ENCODE results near the gene PTGR3.
A peak's percentile ranks its signal among the peaks of the same experiment; 100 is the strongest.

Gene PTGR3

GRCh38 chr18:75208836-75209128 lies 157 bp downstream of the PTGR3 start:
- no peak for TF ChIP-seq CTCF (IDR thresholded peaks at IDR 0.05; ENCODE audit: low read depth, low read length)
- TF ChIP-seq POLR2A (IDR thresholded peaks at IDR 0.05; ENCODE audit: extremely low read depth, insufficient read length), result peak; percentile 44
- no peak for DNase-seq (ENCODE audit: low read depth)
- peak overlapping the region; percentile 65 for H3K4me3 ChIP-seq (ENCODE audit: low read depth, low read length)

GRCh38 chr18:75208155-75208835 lies 644 bp downstream of the PTGR3 start:
- TF ChIP-seq CTCF (IDR thresholded peaks at IDR 0.05; ENCODE audit: low read depth, low read length), result no peak
- no peak for TF ChIP-seq MYC (IDR thresholded peaks at IDR 0.05; ENCODE audit: low read depth, low read length)
- peak; percentile 47 for TF ChIP-seq MAX (IDR thresholded peaks at IDR 0.05; ENCODE audit: low read depth, low read length)
- DNase-seq (ENCODE audit: low read depth), result peak; percentile 75
- peak overlapping the region; percentile 65 for H3K4me3 ChIP-seq (ENCODE audit: low read depth, low read length)

GRCh38 chr18:75207310-75208154 lies 1.4 kb downstream of the PTGR3 start:
- no peak for TF ChIP-seq CTCF (IDR thresholded peaks at IDR 0.05; ENCODE audit: low read depth, low read length)
- no peak for TF ChIP-seq MAX (IDR thresholded peaks at IDR 0.05; ENCODE audit: low read depth, low read length)
- no peak for TF ChIP-seq MYC (IDR thresholded peaks at IDR 0.05; ENCODE audit: low read depth, low read length)
- no peak for TF ChIP-seq POLR2A (IDR thresholded peaks at IDR 0.05; ENCODE audit: extremely low read depth, insufficient read length)
- H3K4me3 ChIP-seq (ENCODE audit: low read depth, low read length), result peak overlapping the region; percentile 65
- DNase-seq (ENCODE audit: low read depth), result peak; percentile 50

GRCh38 chr18:75206452-75207309 lies 2.3 kb downstream of the PTGR3 start:
- H3K4me3 ChIP-seq (ENCODE audit: low read depth, low read length), result peak overlapping the region; percentile 65
- no peak for DNase-seq (ENCODE audit: low read depth)
- TF ChIP-seq MYC (IDR thresholded peaks at IDR 0.05; ENCODE audit: low read depth, low read length) (no peak), POLR2A (IDR thresholded peaks at IDR 0.05; ENCODE audit: extremely low read depth, insufficient read length) (no peak), MAX (IDR thresholded peaks at IDR 0.05; ENCODE audit: low read depth, low read length) (no peak), CTCF (IDR thresholded peaks at IDR 0.05; ENCODE audit: low read depth, low read length) (no peak)

- H3K4me3 ChIP-seq (ENCODE audit: low read depth, low read length), result no peak overlapping the region
- DNase-seq (ENCODE audit: low read depth), result no peak
- TF ChIP-seq MAX (IDR thresholded peaks at IDR 0.05; ENCODE audit: low read depth, low read length), result no peak
- TF ChIP-seq CTCF (IDR thresholded peaks at IDR 0.05; ENCODE audit: low read depth, low read length), result no peak
- no peak for TF ChIP-seq POLR2A (IDR thresholded peaks at IDR 0.05; ENCODE audit: extremely low read depth, insufficient read length)
- no peak for TF ChIP-seq MYC (IDR thresholded peaks at IDR 0.05; ENCODE audit: low read depth, low read length)
Measured at GRCh38 chr18:75205514-75206132, 3.3 kb downstream of the PTGR3 start.
